K562 (cell line): Measurements from ENCODE around the gene SPCS2. TPM values are rescaled to one million over a fixed set of nuclear protein-coding genes. Genes with fewer than 3 reads are reported as not detected.

Experiments used
- ATAC-seq: fragments of 200-7000 bp; cut with Tn5 transposase; 3 replicates; pipeline ENCODE4 v1.9.1; 2020; ENCODE audit warnings: moderate library complexity
- BruUV-seq: library from RNA; stranded (reverse); fragments of 400-500 nt; replicated peaks from 2 replicates; lab custom pipeline; 2021; lab: Mats Ljungman, UMichigan
- CTCF ChIA-PET: fragments of 300-600 bp; formaldehyde crosslinking; extraction: SDS; loops from one replicate; lab custom pipeline; 2021; ENCODE audit warnings: low intra/inter-chr PET ratio; lab: Yijun Ruan, JAX
- POLR2A ChIA-PET: fragments of 300-600, 350-650 bp; sonication (Branson Sonifier 250); formaldehyde crosslinking; extraction: SDS; loops from one replicate; lab custom pipeline; 2021; ENCODE audit warnings: antibody characterized with exemption, inconsistent platforms; lab: Yijun Ruan, JAX
- DNase-seq, 4 experiments: peaks; one replicate each; pipeline versions ENCODE4 v3.0.0 to v3.0.0-alpha.2; 2011 to 2018; ENCODE audit warnings: low spot score in 3 of 4, mixed read lengths in 3 of 4; ENCODE audit errors: extremely low read depth in 1 of 4
- FAIRE-seq: peaks from 2 replicates; lab custom pipeline; 2011; peaks lifted over from hg19 to GRCh38; lab: Jason Lieb, UNC
- H2AFZ ChIP-seq: 2 replicates; pipeline ENCODE4 v1.6.0; 2011; ENCODE audit warnings: low read depth, low read length, control low read depth, inconsistent platforms
- H3K27ac ChIP-seq: fragments of 200-600 bp; 3 replicates; pipeline ENCODE4 v1.8.0; 2011; ENCODE audit warnings: low read depth, mild to moderate bottlenecking, control low read depth, inconsistent platforms, low read length, moderate library complexity, mixed read lengths; ENCODE audit errors: extremely low read depth
- H3K27me3 ChIP-seq, 2 experiments: fragments of 300-600 bp in 1 of 2; 2 replicates in 1 of 2; 3 replicates in 1 of 2; pipeline versions ENCODE4 v1.6.0 to v1.8.0; 2011; ENCODE audit warnings: inconsistent platforms in 2 of 2, low read length in 2 of 2, mild to moderate bottlenecking in 1 of 2, mixed read lengths in 1 of 2, moderate library complexity in 1 of 2; ENCODE audit not compliant: control insufficient read depth in 2 of 2, insufficient read depth in 2 of 2
- H3K36me3 ChIP-seq: fragments of 300-600 bp; 3 replicates; pipeline ENCODE4 v1.8.0; 2011; ENCODE audit warnings: mild to moderate bottlenecking, low read length, inconsistent platforms; ENCODE audit not compliant: control insufficient read depth, insufficient read depth
- H3K4me1 ChIP-seq, 2 experiments: fragments of 200-600 bp in 1 of 2; replicated peaks in 1 of 2; 2 replicates in 1 of 2; 3 replicates in 1 of 2; pipeline versions ENCODE4 v1.5.1 to v1.8.0; 2011; ENCODE audit warnings: inconsistent platforms in 2 of 2, low read length in 2 of 2, mild to moderate bottlenecking in 1 of 2, mixed read lengths in 1 of 2, moderate library complexity in 1 of 2; ENCODE audit not compliant: control insufficient read depth in 2 of 2, insufficient read depth in 2 of 2
- H3K4me2 ChIP-seq: 2 replicates; pipeline ENCODE4 v1.6.1; 2011; ENCODE audit warnings: low read length, control low read depth, inconsistent platforms, mixed read lengths; ENCODE audit not compliant: insufficient read depth
- H3K4me3 ChIP-seq: fragments of 200-600 bp; sonication (generic), shearing (Covaris generic); 2 replicates; pipeline ENCODE4 v1.5.1; 2016; ENCODE audit warnings: control low read depth, inconsistent platforms
- H3K79me2 ChIP-seq: fragments of 200-600 bp; 3 replicates; pipeline ENCODE4 v1.8.0; 2011; ENCODE audit warnings: low read length, inconsistent platforms; ENCODE audit not compliant: control insufficient read depth, insufficient read depth
- H3K9ac ChIP-seq, 2 experiments: 2 replicates each; pipeline versions ENCODE4 v1.6.0 to v1.6.1; 2011; ENCODE audit warnings: low read depth in 2 of 2, low read length in 2 of 2, control low read depth in 1 of 2, inconsistent platforms in 1 of 2, mild to moderate bottlenecking in 1 of 2, mixed read lengths in 1 of 2; ENCODE audit not compliant: insufficient read depth in 1 of 2
- H3K9me1 ChIP-seq: one replicate; pipeline ENCODE4 v1.6.0; 2011; ENCODE audit warnings: inconsistent platforms, mild to moderate bottlenecking, low read length, moderate library complexity; ENCODE audit not compliant: control insufficient read depth, insufficient read depth
- H3K9me3 ChIP-seq: replicated peaks from 2 replicates; pipeline ENCODE4 v1.5.1; 2011; ENCODE audit warnings: low read depth, low read length, inconsistent platforms; ENCODE audit not compliant: control insufficient read depth, insufficient read depth
- H4K20me1 ChIP-seq: replicated peaks from 2 replicates; pipeline ENCODE4 v1.6.1; 2011; ENCODE audit warnings: low read length, inconsistent platforms, mixed read lengths; ENCODE audit not compliant: control insufficient read depth, insufficient read depth
- C11orf30 ChIP-seq: fragments of 450-650 bp; IDR thresholded peaks from 2 replicates; pipeline ENCODE4 v1.6.1; 2016; ENCODE audit warnings: low read depth, mild to moderate bottlenecking
- CREB3L1 ChIP-seq: fragments of 450-650 bp; IDR thresholded peaks from 2 replicates; pipeline ENCODE4 v1.6.1; 2014; ENCODE audit warnings: low read depth, mild to moderate bottlenecking, moderate library complexity, borderline replicate concordance
- ELF2 ChIP-seq: fragments of 250-450 bp; sonication (Bioruptor Pico); IDR thresholded peaks from 2 replicates; pipeline ENCODE4 v1.5.0; 2021; ENCODE audit warnings: mild to moderate bottlenecking
- JUN ChIP-seq, 2 experiments: sonication (generic) in 1 of 2; formaldehyde crosslinking in 1 of 2; IDR thresholded peaks; 2 replicates each; pipeline versions ENCODE4 v1.6.1 to v1.8.0; 2012 to 2022; ENCODE audit warnings: borderline replicate concordance in 2 of 2, mild to moderate bottlenecking in 2 of 2, improper control_type of control experiment in 1 of 2, low read depth in 1 of 2, low read length in 1 of 2, missing genetic modification reagents in 1 of 2
- MAFF ChIP-seq: IDR thresholded peaks from 2 replicates; pipeline ENCODE4 v1.6.1; 2012; ENCODE audit warnings: low read length, improper control_type of control experiment
- MAFG ChIP-seq: fragments of 450-650 bp; conservative IDR thresholded peaks from 2 replicates; pipeline ENCODE4 v1.6.1; 2016; ENCODE audit warnings: missing genetic modification characterization, missing compliant biosample characterization
- MAFK ChIP-seq: IDR thresholded peaks from 2 replicates; pipeline ENCODE4 v1.6.1; 2011; ENCODE audit warnings: low read length, improper control_type of control experiment
- NFE2 ChIP-seq: IDR thresholded peaks from 2 replicates; pipeline ENCODE4 v1.6.1; 2014; ENCODE audit warnings: antibody characterized with exemption, low read depth
- RBM22 ChIP-seq: fragments of 200-400 bp; formaldehyde crosslinking; IDR thresholded peaks from 2 replicates; pipeline ENCODE4 v1.6.1; 2018; ENCODE audit warnings: low read length, low read depth; ENCODE audit not compliant: poor library complexity, severe bottlenecking
- USF2 ChIP-seq: sonication (generic); formaldehyde crosslinking; IDR thresholded peaks from 2 replicates; pipeline ENCODE4 v1.5.0; 2020; ENCODE audit warnings: missing genetic modification reagents
- ZNF124 ChIP-seq: sonication (generic); formaldehyde crosslinking; IDR thresholded peaks from 2 replicates; pipeline ENCODE4 v1.8.1; 2022; ENCODE audit warnings: missing genetic modification reagents
- ZNF277 ChIP-seq: fragments of 250-450 bp; sonication (Bioruptor Pico); IDR thresholded peaks from 2 replicates; pipeline ENCODE4 v1.8.0; 2022; ENCODE audit warnings: inconsistent platforms, mild to moderate bottlenecking, moderate library complexity, borderline replicate concordance
- ZNF316 ChIP-seq: fragments of 450-650 bp; IDR thresholded peaks from 2 replicates; pipeline ENCODE4 v1.6.1; 2016
- WGBS: fragments of 100-300 bp; shearing (Covaris generic); methylation state at CpG from one replicate; pipeline ENCODE4 v1.1.6; 2016; ENCODE audit warnings: low coverage, mixed read lengths; ENCODE audit not compliant: insufficient coverage; ENCODE audit errors: missing lambda C conversion rate; 5-methylcytosine and 5-hydroxymethylcytosine counted together
- in situ Hi-C: fragments of 300-500 bp; cut with MboI; formaldehyde crosslinking; loops from 4 replicates; pipeline ENCODE4 v1.15.0; 2018; ENCODE audit warnings: inconsistent platforms, mixed read lengths
- intact Hi-C: fragments of 100-400 bp; cut with micrococcal nuclease; formaldehyde crosslinking; loops from 2 replicates; pipeline ENCODE4 v1.14.2; 2022
- polyA plus RNA-seq, 8 experiments: library from polyadenylated mRNA; depleted of rRNA in 4 of 8; stranded (reverse) in 5 of 8; unstranded in 3 of 8; fragments of >200 nt; fragmentation: Nextera tagmentation in 2 of 8; fragmentation: Illumina TruSeq in 1 of 8; extraction: Ambion mirVana in 2 of 8; extraction: Trizol in 1 of 8; gene quantifications; 2 replicates each; pipeline versions ENCODE4 v1.2.1 to v1.2.3, GENCODE V29; 2011 to 2014; ENCODE audit warnings: inconsistent platforms in 1 of 8, missing spikeins in 1 of 8
- total RNA-seq, 7 experiments: library from RNA; depleted of rRNA in 6 of 7; stranded (reverse); fragments of >200 nt in 6 of 7; fragmentation: Illumina TruSeq in 2 of 7; extraction: Trizol in 2 of 7; gene quantifications; 2 replicates each; pipeline versions ENCODE4 v1.2.1 to v1.2.3, GENCODE V29; 2011 to 2021; ENCODE audit warnings: low replicate concordance in 1 of 7

Gene SPCS2
- total and polyA plus RNA-seq, 9 of the 15 experiments (the other 6 are each of a cell fraction or from before 2014, with no cell fraction given) = 38.2 to 458 (median 193) TPM

GRCh38 chr11:74956397-74957015 lies 7.4 kb downstream of the SPCS2 start (continued):
- TF ChIP-seq ZNF277 (no peak), JUN (IDR thresholded peaks at IDR 0.05; ENCODE audit: borderline replicate concordance, low read depth, low read length) (no peak), JUN (CRISPR knock-in tag; IDR thresholded peaks at IDR 0.05; ENCODE audit: borderline replicate concordance) (no peak), CREB3L1 (no peak), RBM22 (no peak)
- TF ChIP-seq, all 486 proteins: peak for 0

- no peak for FAIRE-seq
- H3K79me2 ChIP-seq = peaks cover 99% of the 10 kb centered on the region
- H3K9me1 ChIP-seq = no peaks in the 10 kb centered on the region
- intact Hi-C loops = no loop called here
- peaks cover 5 to 34% of the 10 kb centered on the region in 2 experiments; a peak in 3 of 5 replicates for H3K4me1 ChIP-seq
- no peak overlapping the region for H3K9ac ChIP-seq
- no peak for DNase-seq
- no peak overlapping the region for H3K4me2 ChIP-seq
- H3K27ac ChIP-seq = no peak overlapping the region
- no peaks in the 10 kb centered on the region for H3K27me3 ChIP-seq
- peaks cover 46% of the 10 kb centered on the region for H4K20me1 ChIP-seq
- no peak overlapping the region for H2AFZ ChIP-seq
- peak; percentile 44; the same call in 2 of the 3 replicates for ATAC-seq
- in situ Hi-C loops = no loop called here
- no peaks in the 10 kb centered on the region for H3K9me3 ChIP-seq
- H3K4me3 ChIP-seq = no peak overlapping the region
- POLR2A ChIA-PET = interaction anchor here (0.9 to 2.8 kb wide), 2 partner anchors 9 to 13 kb away, joined by 5 to 7 read pairs; partner anchors contain the start of genes SPCS2 and XRRA1
- CTCF ChIA-PET = interaction anchor here (0.5 kb wide), 1 partner anchor 284 kb away, joined by 3 read pairs; no protein-coding TSS in a partner anchor
- BruUV-seq = no TSS peak
- TF ChIP-seq USF2 (no peak), C11orf30 (peak; percentile 88), NFE2 (peak; percentile 63), ELF2 (CRISPR knock-in tag) (no peak), MAFG (peak; percentile 90), ZNF124 (no peak), ZNF316 (peak; percentile 94), MAFK (peak; percentile 80), MAFF (peak; percentile 80)
- H3K36me3 ChIP-seq = peaks cover 79% of the 10 kb centered on the region
- 79% methylated on average over 1 of the region's 1 CpG for WGBS
These were observed 9.0 kb downstream of the SPCS2 start for GRCh38 chr11:74957937-74958629.
